GM19467 (cell line): Measurements from ENCODE around the gene SOX1.

Source experiments
- ATAC-seq: cut with Tn5 transposase; IDR thresholded peaks from one replicate; pipeline ENCODE4 v1.9.1; 2021; ENCODE audit warnings: mild to moderate bottlenecking, moderate library complexity; ENCODE audit not compliant: unreplicated experiment

The SOX1 gene

DNA sequence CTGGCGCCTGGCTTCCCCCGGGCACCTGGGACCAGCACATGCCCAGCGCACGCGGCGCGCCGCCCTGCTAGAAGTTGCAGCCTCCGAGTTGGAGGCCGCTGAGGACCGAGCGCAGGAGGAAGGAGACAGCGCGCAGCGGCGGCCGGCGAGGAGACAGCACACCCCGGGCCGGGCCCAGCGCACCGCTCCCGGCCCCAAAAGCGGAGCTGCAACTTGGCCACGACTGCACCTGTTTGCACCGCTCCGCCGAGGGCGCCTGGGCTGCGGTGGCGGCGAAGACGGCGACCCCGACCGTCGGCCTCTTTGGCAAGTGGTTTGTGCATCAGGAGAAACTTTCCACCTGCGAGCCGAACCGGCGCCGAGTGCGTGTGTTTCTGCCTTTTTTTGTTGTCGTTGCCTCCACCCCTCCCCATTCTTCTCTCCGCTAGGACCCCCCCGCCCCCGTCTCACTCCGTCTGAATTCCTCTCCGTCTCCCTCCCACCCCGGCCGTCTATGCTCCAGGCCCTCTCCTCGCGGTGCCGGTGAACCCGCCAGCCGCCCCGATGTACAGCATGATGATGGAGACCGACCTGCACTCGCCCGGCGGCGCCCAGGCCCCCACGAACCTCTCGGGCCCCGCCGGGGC, at the start of gene SOX1:
Gene SOX1, plus strand, starts transcription at position 34 of the 626 bp plus-strand sequence. Its CDS starts 510 bp downstream, at position 544.
- ATAC-seq: no peak

DNA sequence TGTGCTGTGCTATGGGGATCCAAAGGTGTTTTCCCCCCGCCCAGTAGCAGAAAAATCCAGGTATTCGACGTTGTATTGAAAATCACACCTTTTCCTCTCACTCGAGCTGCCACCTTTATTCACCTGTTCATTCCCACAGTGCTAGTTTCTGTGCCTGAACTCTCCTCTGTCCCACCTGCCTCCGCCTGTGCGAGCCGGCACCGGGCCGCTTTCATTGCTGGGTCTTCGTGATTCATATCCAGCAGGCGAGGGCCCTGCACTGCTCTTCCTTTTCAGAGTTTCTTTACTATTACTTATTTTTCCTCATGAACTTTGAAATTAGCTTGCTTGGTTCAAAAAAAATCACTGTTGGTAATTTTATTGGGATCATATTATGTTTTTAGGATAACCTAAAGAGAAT, 42.4 kb upstream of the SOX1 start:
- no peak for ATAC-seq

DNA sequence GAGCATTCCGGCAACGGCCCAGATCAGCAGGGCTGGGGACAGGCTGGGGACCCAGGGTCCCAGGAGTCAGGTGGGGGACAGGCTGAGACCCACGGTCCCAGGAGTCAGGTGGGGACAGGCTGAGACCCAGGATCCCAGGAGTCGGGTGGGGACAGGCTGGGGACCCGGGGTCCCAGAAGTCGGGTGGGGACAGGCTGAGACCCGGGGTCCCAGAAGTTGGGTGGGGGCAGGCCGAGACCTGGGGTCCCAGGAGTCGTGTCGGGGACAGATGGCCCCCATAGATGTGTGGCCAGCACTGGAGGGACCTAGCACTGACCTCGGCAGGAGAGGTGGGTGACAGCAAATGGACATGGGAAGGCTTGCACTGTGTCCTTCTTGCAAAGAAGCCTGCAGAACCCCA, 39.7 kb upstream of the SOX1 start:
- no peak for ATAC-seq

DNA sequence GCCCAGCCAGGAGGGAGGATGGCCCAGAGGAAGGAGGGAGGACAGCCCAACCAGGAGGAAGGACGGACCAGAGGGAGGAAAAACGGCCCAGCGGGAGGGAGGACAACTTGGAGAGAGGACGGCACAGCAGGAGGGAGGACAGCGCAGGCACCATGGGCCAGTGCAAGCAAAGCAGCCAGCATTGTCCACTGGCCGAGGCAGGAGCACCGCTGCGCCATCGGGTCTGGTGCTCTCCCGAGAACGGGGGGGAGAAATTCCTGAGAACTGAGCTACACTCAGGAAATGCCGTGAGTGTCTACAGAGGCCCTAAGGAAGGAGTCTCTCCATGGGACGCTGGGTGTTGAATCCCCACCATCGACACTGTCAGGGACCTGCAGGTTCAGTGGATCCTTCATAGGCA, 38.5 kb upstream of the SOX1 start:
- ATAC-seq: no peak

DNA sequence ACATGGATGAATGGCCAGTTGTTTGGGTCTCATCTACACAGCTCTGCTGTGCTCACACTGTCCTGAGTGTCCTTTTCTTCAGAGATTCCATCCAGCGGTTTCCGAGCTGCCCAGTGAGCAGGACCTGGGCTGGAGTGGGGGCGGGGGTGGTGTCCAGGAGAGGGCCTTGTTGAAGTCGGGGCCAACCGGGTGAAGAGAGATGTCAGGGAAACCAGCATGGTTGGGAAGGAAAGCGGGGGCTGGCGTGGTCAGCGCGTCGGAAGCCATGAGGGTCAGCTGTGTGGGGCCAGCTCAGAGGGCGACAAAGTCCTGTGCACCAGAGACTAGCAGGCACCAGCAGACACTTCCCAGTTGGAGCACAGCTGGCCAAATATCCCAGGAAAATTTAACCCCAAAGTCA, 37.8 kb upstream of the SOX1 start:
- no peak for ATAC-seq

DNA sequence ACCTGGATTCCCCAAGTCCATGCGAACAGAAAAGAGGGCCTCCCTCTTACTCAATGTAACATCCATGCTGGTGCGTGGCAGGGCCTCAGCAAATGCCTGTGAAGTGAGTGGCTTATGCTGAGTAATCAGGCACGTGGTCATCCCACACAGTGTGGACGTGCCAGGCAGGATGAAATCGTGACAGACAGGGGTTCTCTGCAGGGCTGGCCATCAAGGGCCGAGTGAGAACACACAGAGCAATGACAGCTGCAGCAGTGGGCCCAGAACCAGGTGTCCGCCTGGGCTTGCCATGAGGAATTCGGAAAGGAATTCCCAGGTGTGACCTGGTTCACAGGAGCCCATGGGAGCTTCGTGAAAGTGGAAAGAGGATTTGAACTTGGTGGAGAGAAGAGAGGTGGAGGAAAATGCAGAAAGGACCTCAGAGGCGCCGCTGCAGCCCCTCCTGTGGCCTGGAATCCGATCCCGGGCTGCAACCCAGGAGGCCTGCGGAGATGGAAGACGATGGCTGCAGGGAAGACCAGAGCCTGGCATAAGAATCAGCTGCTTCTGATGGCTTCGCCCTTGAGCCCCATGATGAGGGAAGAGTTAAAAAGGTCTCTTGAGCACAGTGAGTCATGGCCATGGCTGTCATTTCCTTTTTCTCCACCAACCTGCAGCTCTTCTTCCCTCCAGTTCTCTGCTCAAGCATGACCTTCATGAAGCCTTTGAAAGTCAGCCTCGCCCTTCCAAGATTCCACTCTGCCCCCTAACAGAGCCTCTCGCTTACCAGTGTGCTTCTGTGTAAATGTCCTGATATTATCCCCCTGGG, 34.6 kb upstream of the SOX1 start:
- ATAC-seq: no peak

DNA sequence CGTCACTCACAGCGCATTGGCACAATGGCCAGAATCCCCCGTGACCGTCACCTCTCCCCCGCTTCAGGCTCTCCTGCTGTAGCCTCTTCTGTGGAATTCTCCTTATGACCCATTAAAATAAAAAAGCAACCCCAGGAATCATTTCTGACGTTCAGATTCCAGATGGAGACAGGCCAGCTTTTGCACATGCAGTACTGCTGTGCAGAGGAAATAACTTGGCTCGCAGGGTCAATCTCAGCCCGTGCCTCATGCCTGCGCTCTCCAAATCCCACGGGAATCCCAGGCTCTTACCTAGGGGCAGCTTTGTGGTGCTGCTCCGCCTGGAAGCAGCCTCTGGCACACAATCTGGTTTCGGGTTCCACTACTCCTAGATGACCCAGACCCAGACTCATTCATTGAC, 32.7 kb upstream of the SOX1 start:
- no peak for ATAC-seq

DNA sequence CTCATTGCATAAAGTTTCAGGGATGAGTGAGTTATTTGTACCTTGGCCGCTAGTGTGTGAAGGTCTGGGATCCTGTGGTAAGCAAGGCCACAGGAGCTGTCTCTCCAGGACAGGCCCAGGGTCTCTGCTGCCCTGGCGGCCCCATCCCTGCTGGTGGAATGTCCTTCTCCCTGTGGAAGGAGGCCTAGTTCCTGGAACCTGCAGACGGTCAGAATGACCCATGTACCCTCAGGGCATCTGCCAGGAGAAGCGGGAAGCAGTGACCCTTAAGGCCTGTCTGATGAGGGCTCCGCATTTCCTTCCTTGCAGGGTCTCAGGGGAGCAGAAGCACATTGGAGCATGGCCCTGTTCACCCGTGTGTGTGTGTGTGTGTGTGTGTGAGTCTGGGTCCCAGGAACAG, 32.1 kb upstream of the SOX1 start:
- no peak for ATAC-seq

DNA sequence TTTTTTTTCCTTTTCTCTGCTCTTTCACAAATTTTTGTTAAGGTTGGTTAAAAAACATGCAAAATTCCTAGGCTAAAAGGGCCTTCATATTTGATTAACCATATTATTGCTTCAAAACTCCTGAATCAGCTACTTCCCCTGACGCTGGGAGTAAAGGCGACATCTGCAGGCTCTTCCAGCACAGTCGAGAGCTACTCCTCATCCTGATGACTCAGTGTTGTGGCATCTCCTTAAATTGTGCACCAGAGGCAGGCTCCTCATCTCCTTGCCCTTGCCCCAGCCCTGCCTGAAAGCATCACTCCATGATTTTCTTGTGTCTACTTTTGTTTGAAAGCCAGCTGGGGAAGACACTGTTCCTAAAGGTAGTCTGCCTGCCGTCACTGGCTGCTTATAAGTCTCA, 24.5 kb upstream of the SOX1 start:
- ATAC-seq: no peak

DNA sequence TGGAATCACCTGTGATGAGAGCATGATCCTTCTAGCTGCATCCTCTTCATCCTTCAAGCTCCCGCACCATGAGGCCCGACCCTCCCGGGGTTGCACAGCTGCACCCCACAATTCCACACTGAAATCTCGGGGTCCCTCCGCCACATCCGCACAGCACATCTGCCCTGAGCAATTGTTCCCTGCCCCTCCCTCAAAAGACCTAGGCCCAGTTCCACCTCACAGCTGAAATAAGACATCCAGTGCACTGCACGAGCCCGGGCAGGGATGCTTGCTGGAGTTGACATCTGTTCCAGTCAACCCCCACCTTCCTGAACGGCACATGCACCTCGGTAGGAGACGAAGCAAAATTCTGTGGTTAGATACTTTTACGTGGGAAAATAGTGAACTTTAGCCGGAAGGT, 14.7 kb upstream of the SOX1 start:
- no peak for ATAC-seq

DNA sequence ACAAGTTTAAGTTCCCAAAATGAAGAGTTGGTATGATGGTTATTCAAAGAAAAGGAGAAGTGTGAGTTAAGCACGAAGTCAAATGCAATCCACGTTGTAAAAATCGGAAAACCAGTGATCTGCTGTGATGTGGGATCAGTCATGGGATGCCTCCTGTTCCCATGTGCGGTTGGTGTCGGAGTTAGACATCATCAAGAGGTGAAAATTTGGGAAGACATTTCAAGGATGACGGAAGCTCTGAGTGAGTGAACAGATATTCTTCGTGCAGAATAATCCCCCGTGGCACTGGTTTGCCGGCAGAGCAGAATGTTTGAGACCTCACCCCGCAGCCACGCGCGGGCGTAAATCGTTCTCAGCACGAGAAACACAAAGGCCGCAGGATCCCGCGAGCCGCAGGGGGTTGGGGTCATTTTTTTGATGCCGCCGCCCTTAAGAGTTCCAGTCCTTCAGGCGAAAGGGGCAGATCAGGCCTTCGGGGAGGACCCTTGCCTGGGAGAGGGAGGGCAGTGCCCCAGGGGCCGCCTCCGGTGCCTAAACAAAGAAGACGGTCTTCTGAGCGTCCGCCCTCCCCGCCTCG, 13.7 kb upstream of the SOX1 start:
- no peak for ATAC-seq

DNA sequence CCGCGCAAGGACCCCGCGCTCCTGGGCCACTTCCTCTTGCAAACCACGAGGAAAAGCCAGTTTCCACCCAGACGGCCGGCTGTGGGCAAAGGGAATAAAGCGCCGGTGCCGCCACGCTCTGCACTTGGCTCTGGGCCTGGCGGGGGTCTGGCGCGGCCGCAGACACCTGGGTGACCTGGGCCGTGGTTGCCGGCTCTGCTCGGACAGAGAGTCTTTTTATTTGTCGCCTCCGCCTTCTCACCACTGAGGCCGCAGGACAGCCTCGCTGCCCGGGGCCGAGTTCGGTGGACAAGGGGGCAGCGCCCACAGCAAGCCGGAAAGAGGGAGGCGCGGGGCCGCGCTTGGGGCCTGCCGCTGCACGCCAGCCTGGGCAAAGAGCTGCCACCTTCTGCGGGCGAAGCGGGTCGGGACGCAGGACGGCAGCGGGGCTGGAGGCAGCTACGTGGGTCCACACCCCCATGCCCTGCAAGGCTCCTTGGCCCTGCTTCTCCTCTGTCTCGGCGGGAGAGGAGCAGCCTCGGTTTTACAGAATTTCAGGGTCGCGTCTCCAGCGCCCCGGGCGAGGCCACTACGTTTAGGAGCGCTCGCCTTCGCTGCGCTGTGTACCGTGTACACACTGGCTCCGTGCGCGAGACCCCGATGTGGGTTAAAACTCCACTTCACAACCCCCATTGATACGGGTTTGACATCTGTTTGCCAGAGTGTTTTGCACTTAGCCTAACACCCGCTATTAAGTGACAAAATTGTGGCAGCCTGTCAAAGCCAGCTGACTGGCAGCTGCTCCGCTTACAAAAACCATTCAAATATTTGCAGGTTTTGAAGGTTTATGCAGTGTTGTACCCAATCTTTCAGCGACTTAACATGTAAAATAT, 13.0 kb upstream of the SOX1 start:
- ATAC-seq: no peak

DNA sequence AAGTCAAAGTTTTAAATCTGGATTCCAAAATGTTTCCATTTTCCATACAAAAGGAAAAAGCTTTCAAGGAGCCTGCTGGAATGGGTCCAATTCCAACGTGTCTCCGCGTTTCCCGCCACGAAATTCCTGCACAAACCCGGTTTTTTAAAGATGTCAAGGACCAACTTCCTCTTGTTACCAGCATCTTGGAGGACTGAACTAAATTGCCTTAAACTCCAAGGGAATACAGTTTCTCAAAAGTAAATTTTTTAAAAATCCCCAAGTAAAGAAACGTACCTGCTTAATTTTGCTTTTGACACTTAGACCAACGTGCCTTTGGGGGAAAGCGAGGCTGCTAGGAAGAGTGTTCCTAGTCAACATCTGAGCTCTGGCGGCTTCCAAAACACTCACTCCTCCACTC, 12.3 kb upstream of the SOX1 start:
- ATAC-seq: no peak

DNA sequence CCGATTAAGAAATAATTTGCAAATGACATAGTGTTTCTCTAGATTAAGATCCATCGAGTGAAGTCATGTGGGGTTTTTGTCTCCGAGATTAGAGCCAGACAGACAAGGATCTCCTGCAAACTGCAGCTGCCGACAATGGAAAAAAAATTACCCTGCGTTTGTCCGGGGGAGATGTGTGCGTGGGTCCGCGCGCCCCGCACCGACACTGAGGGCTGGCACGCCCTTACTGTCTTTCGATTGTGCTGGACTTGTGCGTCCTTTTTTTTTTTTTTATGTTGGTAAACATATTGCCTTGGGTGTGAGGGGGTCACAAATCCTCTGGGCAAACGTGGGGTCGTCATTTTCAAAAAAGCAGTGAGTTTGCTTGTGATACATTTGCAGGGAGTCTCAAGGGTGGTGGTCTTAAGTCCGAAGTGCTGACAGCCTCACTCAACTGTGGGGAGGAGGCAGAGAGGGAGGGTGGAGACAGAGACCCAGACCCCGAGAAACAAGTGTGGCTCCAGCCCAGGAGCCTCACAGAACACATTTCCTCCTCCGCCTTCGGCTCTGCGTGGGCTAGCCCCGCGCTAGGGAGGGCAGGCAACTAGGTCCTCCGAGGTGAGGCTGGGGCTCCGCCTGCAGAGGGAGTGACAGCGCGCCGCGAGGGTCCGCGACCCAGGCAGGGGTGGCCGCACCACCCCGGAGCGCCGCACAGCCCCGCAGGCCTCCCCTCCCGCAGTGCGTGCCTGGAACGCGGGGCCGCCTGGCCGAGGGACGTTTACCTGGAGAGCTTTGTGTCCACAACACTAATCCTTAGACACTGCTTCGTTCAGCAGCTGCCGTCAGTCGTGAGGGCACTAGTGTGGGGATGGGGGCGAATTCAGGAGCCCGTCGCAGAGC, 11.7 kb upstream of the SOX1 start:
- ATAC-seq: no peak

DNA sequence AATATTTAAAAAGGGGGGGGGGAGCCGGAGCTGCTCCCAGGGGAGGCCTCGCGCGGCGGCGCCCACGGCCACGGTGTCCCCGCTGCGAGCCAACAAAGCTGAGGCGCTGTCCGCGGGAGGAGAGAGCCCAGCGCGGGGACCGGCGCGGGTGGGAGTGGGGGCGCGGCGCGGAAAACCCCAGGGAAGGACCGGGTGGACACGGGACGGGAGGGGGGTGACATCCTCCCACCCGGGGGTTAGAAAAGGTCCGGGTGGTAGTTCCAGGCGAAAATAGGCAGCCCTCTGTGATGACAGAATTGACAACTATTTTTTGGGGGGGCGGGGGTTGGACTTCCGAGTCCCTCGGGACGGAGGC, 11.1 kb upstream of the SOX1 start:
- no peak for ATAC-seq

DNA sequence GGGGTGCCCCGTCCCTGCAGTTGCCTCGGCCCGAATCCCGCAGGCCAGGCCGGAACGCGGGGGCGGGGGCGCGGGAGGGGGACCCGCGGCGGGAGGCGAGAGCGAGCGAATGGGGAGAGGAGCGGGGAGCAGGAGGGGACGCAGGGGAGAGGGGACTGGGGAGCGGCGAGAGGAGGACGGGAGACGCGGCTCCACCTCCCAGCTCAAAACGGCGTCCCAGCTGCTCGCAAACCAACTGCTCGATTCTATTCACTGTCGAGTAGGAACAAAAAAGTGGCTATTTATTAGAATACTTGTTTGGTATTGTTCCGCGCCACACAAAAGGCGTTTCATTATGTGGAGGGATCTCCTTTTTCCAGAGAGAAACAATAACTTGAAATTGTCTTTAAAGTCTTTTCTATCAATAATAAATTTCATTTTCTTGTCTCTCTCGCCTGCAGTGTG, 10.6 kb upstream of the SOX1 start:
- no peak for ATAC-seq

DNA sequence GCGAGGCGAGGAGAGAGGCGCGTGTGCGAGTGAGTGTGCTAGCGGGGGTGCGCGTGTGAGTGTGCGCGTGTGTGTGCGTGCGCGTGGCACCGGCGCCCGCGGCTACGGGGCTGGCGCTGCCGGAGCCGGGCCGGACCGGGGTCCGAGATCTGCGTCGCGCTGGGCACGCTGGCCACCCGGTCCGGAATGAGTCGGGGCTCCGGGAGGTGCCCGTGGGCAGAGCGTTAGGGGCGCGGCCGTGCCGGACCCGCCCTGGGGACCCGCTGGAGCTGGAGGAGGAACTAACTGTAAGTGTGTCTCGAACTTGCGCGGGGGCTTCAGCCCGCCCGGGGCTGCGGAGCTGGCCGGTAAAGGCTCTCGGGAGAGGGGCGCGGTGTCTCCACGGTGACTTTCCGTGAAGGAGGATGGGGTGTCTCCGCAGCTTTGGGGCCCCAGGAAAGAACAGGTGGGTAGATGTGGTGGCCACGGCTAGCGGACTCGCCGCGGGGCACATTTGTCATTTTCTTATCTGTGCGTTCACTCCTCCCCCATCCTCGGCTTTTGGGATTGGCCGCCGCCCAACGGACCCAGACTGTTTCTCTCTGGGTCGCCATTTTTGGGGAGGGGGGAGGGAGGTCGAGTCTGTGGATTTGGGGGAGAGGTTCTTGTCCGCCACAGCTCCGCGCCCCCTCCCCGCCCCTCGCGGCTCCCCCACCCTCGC, 10.1 kb upstream of the SOX1 start:
- no peak for ATAC-seq

DNA sequence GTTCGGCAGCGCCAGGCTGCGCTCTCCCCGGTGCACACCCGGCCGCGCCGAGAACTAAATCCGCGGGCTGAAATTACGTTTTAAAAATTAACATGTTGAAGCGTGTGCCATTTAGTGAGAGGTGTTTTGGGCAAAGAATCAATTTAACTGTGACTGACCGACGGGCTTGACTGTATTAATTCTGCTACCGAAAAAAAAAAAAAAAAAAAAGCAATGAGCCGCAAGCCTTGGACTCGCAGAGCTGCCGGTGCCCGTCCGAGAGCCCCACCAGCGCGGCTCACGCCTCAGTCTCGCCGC, 9.6 kb upstream of the SOX1 start:
- no peak for ATAC-seq

DNA sequence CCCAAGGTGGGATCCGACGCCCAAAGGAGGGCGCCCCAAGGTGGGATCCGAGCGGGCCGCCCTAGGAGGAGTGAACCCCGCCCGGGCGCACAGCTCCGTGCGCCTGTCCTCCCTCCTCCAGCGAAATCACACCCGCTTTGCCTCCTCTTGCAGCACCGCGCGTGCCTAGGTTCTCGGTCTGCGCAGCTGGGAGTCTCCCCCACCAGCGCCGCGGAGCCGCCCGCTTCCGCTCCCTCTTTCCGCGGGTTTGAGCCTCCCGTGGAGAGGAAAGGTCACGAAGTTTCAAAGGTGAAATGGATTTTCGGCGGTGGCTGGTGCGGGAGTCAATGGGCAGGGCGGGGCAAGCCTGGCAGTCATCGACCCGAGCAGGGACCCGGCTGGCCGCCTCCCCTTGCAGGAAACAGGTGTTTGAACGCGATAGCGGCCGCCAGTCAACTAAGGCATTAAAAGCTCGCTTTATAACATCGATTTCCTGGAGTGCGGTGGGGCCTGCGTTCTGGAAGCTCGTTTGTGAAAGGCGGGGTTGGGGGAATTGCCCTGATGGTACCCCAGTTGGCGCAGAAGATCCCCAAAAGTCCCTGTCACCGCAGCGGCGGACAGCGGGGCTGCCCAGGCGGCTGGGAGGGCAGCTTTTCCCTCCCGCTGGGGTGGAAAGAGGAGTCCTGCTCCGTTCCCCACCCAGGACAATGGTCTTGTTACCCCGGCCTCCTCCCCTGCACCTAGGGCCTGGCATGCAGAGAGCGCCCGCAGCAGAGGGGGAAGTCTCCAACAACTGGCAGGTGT, 9.0 kb upstream of the SOX1 start:
- no peak for ATAC-seq
